HepG2 (cell line): Measurements from ENCODE around the gene TMX3. TPM values are rescaled to one million over a fixed set of nuclear protein-coding genes. Genes with fewer than 3 reads are reported as not detected.

ENCODE experiments used
- ATAC-seq: fragments of 200-7000 bp; cut with Tn5 transposase; 3 replicates; pipeline ENCODE4 v1.9.1; 2020; ENCODE audit warnings: mild to moderate bottlenecking, moderate library complexity
- BruUV-seq: library from RNA; stranded (reverse); fragments of 400-500 nt; replicated peaks from 2 replicates; lab custom pipeline; 2021; lab: Mats Ljungman, UMichigan
- CTCF ChIA-PET: fragments of 300-600 bp; formaldehyde crosslinking; extraction: SDS; loops from one replicate; lab custom pipeline; 2021; ENCODE audit warnings: low total read pairs, inconsistent platforms, low intra/inter-chr PET ratio; lab: Yijun Ruan, JAX
- POLR2A ChIA-PET: fragments of 350-600 bp; sonication (Branson Sonifier 250); formaldehyde crosslinking; loops from one replicate; lab custom pipeline; 2020; ENCODE audit warnings: antibody characterized with exemption, inconsistent platforms; lab: Yijun Ruan, JAX
- DNase-seq: peaks from one replicate; pipeline ENCODE4 v3.0.0-alpha.2; 2015; ENCODE audit warnings: low spot score
- FAIRE-seq: peaks from 3 replicates; lab custom pipeline; 2011; peaks lifted over from hg19 to GRCh38; lab: Jason Lieb, UNC
- H2AFZ ChIP-seq: one replicate; pipeline ENCODE4 v1.6.1; 2011; ENCODE audit warnings: low read length, inconsistent platforms
- H3K27ac ChIP-seq: fragments of 300-600 bp; 3 replicates; pipeline ENCODE4 v1.8.0; 2011; ENCODE audit warnings: mixed run types, mild to moderate bottlenecking, mixed read lengths, low read length, inconsistent platforms; ENCODE audit not compliant: insufficient read depth; ENCODE audit errors: extremely low read length
- H3K27me3 ChIP-seq, 2 experiments: fragments of 200-600 bp in 1 of 2; 2 replicates in 1 of 2; 3 replicates in 1 of 2; pipeline versions ENCODE4 v1.6.0 to v1.8.0; 2011; ENCODE audit warnings: low read length in 2 of 2, mild to moderate bottlenecking in 2 of 2, moderate library complexity in 2 of 2, inconsistent platforms in 1 of 2; ENCODE audit not compliant: insufficient read depth in 2 of 2, control insufficient read depth in 1 of 2
- H3K36me3 ChIP-seq, 2 experiments: fragments of 200-600 bp in 1 of 2; replicated peaks in 1 of 2; 2 replicates in 1 of 2; 3 replicates in 1 of 2; pipeline versions ENCODE4 v1.5.1 to v1.8.0; 2011; ENCODE audit warnings: low read length in 2 of 2, inconsistent platforms in 1 of 2; ENCODE audit not compliant: insufficient read depth in 2 of 2, control insufficient read depth in 1 of 2
- H3K4me1 ChIP-seq: 2 replicates; pipeline ENCODE4 v1.5.1; 2012; ENCODE audit warnings: low read length, inconsistent platforms; ENCODE audit not compliant: insufficient read depth
- H3K4me2 ChIP-seq: 2 replicates; pipeline ENCODE4 v1.6.0; 2011; ENCODE audit warnings: low read depth, low read length, inconsistent platforms
- H3K4me3 ChIP-seq, 3 experiments: fragments of 200-600 bp in 1 of 3; sonication (generic), shearing (Covaris generic) in 1 of 3; replicated peaks in 1 of 3; 2 replicates each; pipeline ENCODE4 v1.5.1; 2011 to 2016; ENCODE audit warnings: low read length in 3 of 3, inconsistent platforms in 2 of 3, low read depth in 2 of 3, mild to moderate bottlenecking in 2 of 3, control low read depth in 1 of 3, mixed read lengths in 1 of 3; ENCODE audit not compliant: insufficient read depth in 1 of 3
- H3K79me2 ChIP-seq: one replicate; pipeline ENCODE4 v1.6.1; 2011; ENCODE audit warnings: low read length, inconsistent platforms; ENCODE audit not compliant: insufficient read depth
- H3K9ac ChIP-seq: 2 replicates; pipeline ENCODE4 v1.6.0; 2011; ENCODE audit warnings: mild to moderate bottlenecking, low read depth, low read length, inconsistent platforms; ENCODE audit not compliant: insufficient read depth
- H3K9me3 ChIP-seq: 2 replicates; pipeline ENCODE4 v1.5.1; 2012; ENCODE audit warnings: mild to moderate bottlenecking, low read length
- H4K20me1 ChIP-seq: 2 replicates; pipeline ENCODE4 v1.6.0; 2011; ENCODE audit warnings: inconsistent platforms, mild to moderate bottlenecking, low read length, moderate library complexity; ENCODE audit not compliant: insufficient read depth
- AGO2 ChIP-seq: fragments of 200-400 bp; formaldehyde crosslinking; optimal IDR thresholded peaks from 2 replicates; pipeline ENCODE3; 2017; ENCODE audit warnings: mild to moderate bottlenecking, low read depth, low read length, moderate library complexity
- CCAR2 ChIP-seq: fragments of 200-400 bp; formaldehyde crosslinking; optimal IDR thresholded peaks from 2 replicates; pipeline ENCODE3; 2018; ENCODE audit warnings: low read depth, mild to moderate bottlenecking, low read length, moderate library complexity
- HBP1 ChIP-seq: IDR thresholded peaks from 2 replicates; pipeline ENCODE4 v1.6.1; 2016; ENCODE audit warnings: low read depth, control low read depth
- MAFF ChIP-seq: IDR thresholded peaks from 2 replicates; pipeline ENCODE4 v1.6.1; 2011; ENCODE audit warnings: low read depth, low read length, improper control_type of control experiment
- NR2F1 ChIP-seq, 2 experiments: fragments of 450-650 bp in 1 of 2; formaldehyde crosslinking in 1 of 2; IDR thresholded peaks; 2 replicates each; pipeline versions ENCODE4 v1.5.0 to v1.6.1; 2016 to 2020; ENCODE audit warnings: mild to moderate bottlenecking in 1 of 2, missing compliant biosample characterization in 1 of 2, missing genetic modification reagents in 1 of 2, moderate library complexity in 1 of 2
- RBM39 ChIP-seq: fragments of 200-400 bp; formaldehyde crosslinking; IDR thresholded peaks from one replicate; pipeline ENCODE4 v1.6.1; 2018; ENCODE audit warnings: antibody characterized with exemption, mild to moderate bottlenecking, low read depth, low read length; ENCODE audit not compliant: poor library complexity, severe bottlenecking
- SRF ChIP-seq: IDR thresholded peaks from 2 replicates; pipeline ENCODE4 v1.6.1; 2011; ENCODE audit warnings: mild to moderate bottlenecking, low read depth, low read length, moderate library complexity
- TCF7 ChIP-seq: sonication (generic); IDR thresholded peaks from 2 replicates; pipeline ENCODE4 v1.6.1; 2016; ENCODE audit warnings: antibody characterized with exemption, low read depth
- TFAP4 ChIP-seq: sonication (generic); IDR thresholded peaks from 2 replicates; pipeline ENCODE4 v1.6.1; 2016; ENCODE audit warnings: low read depth, borderline replicate concordance
- THAP11 ChIP-seq: IDR thresholded peaks from 2 replicates; pipeline ENCODE4 v1.6.1; 2016; ENCODE audit warnings: missing biosample characterization, missing genetic modification reagents
- THAP7 ChIP-seq: sonication (generic); formaldehyde crosslinking; IDR thresholded peaks from 2 replicates; pipeline ENCODE4 v1.8.1; 2023; ENCODE audit warnings: mild to moderate bottlenecking, missing genetic modification reagents
- ZFP62 ChIP-seq: sonication (generic); formaldehyde crosslinking; IDR thresholded peaks from 2 replicates; pipeline ENCODE4 v1.4.0; 2020; ENCODE audit warnings: missing genetic modification reagents
- ZNF142 ChIP-seq: sonication (generic); formaldehyde crosslinking; IDR thresholded peaks from 2 replicates; pipeline ENCODE4 v1.4.0; 2020; ENCODE audit warnings: missing genetic modification reagents
- WGBS: methylation state at CpG from one replicate; pipeline ENCODE4 v1.1.6; 2017; ENCODE audit warnings: low lambda C conversion rate; 5-methylcytosine and 5-hydroxymethylcytosine counted together
- in situ Hi-C: cut with HindIII; loops from 2 replicates; pipeline ENCODE4 v1.10.0; 2017; ENCODE audit warnings: low pct_unique_long_range_greater_than_20kb; ENCODE audit not compliant: extremely low pct_ligation_motif_present
- intact Hi-C: fragments of 100-400 bp; cut with micrococcal nuclease; formaldehyde crosslinking; loops from one replicate; pipeline ENCODE4 v1.10.0; 2022; ENCODE audit not compliant: unreplicated experiment
- polyA plus RNA-seq, 8 experiments: library from polyadenylated mRNA; depleted of rRNA in 3 of 8; stranded (reverse) in 7 of 8; unstranded in 1 of 8; fragments of >200 nt; fragmentation: Illumina TruSeq in 4 of 8; extraction: Trizol in 4 of 8; gene quantifications; 2 replicates each; pipeline versions ENCODE4 v1.2.1 to v1.2.3, GENCODE V29; 2011 to 2016; ENCODE audit warnings: low read depth in 4 of 8, missing spikeins in 1 of 8, mixed read lengths in 1 of 8; ENCODE audit not compliant: insufficient read depth in 1 of 8
- total RNA-seq, 5 experiments: library from RNA; depleted of rRNA; stranded (reverse); fragments of >200 nt; fragmentation: Illumina TruSeq; extraction: Trizol; gene quantifications; 2 replicates each; pipeline ENCODE4 v1.2.3, GENCODE V29; 2016; ENCODE audit warnings: low read depth in 1 of 5

TMX3 gene
- total and polyA plus RNA-seq, 2 of the 13 experiments (the other 11 are each of a cell fraction or from before 2014, with no cell fraction given) = 12.9 to 25.0 TPM

- TF ChIP-seq HBP1 (CRISPR knock-in tag) (no peak), ZFP62 (no peak), RBM39 (no peak), TCF7 (no peak), TFAP4 (no peak)
These were observed 20.6 kb downstream of the TMX3 start (continued) for GRCh38 chr18:68694316-68694715.

GRCh38 chr18:68693091-68693815 lies 21.7 kb downstream of the TMX3 start:
- no peak overlapping the region for H3K9ac ChIP-seq
- H3K4me2 ChIP-seq = no peak overlapping the region
- no peak for FAIRE-seq
- DNase-seq = no peak
- H3K4me1 ChIP-seq = no peaks in the 10 kb centered on the region
- H3K27ac ChIP-seq = no peak overlapping the region
- WGBS = 98% methylated on average over 20 of the region's 26 CpGs
- no peak overlapping the region for H3K4me3 ChIP-seq
- H3K79me2 ChIP-seq = no peaks in the 10 kb centered on the region
- H3K27me3 ChIP-seq = no peaks in the 10 kb centered on the region
- H2AFZ ChIP-seq = no peak overlapping the region
- in situ Hi-C loops = no loop called here
- peak; percentile 31; the same call in 2 of the 3 replicates for ATAC-seq
- intact Hi-C loops = no loop called here
- POLR2A ChIA-PET = no interaction called here
- H3K9me3 ChIP-seq = no peaks in the 10 kb centered on the region
- BruUV-seq = no TSS peak
- CTCF ChIA-PET = no interaction called here
- H4K20me1 ChIP-seq = no peaks in the 10 kb centered on the region; the same call in 1 of the 2 replicates
- H3K36me3 ChIP-seq = peaks cover 8 to 36% of the 10 kb centered on the region in 2 experiments
- TF ChIP-seq THAP11 (no peak), AGO2 (peak; percentile 47), CCAR2 (no peak), NR2F1 (CRISPR knock-in tag; IDR thresholded peaks at IDR 0.05) (no peak), THAP7 (CRISPR knock-in tag) (no peak), SRF (no peak), MAFF (no peak), ZNF142 (CRISPR knock-in tag) (no peak)
